ENCODE data around the gene TEKT2.

Gene TEKT2

GRCh38 chr1:36115931-36116330 is 32.0 kb downstream of the TEKT2 start:
- Histone ChIP-seq H3K9me2 (replicated peaks; ENCODE audit: insufficient read depth, low read length) (no peaks in the 10 kb centered on the region), H4K20me1 (ENCODE audit: low read depth, low read length) (no peaks in the 10 kb centered on the region), H3K79me2 (ENCODE audit: insufficient read depth, low read length) (no peaks in the 10 kb centered on the region), H3K4me2 (ENCODE audit: low read depth, low read length, poor library complexity, severe bottlenecking) (no peak overlapping the region), H3K4me3 (ENCODE audit: insufficient read depth, low read length, poor library complexity, severe bottlenecking) (no peak overlapping the region), H3K27me3 (ENCODE audit: low read length) (no peaks in the 10 kb centered on the region), H3K36me3 (ENCODE audit: low read length) (no peaks in the 10 kb centered on the region), H3F3A (ENCODE audit: insufficient read depth) (no peaks in the 10 kb centered on the region), H3K27ac (ENCODE audit: low read depth, low read length) (no peak overlapping the region), H2AFZ (ENCODE audit: low read depth, low read length, severe bottlenecking) (no peak overlapping the region), H3K9ac (ENCODE audit: low read length) (no peak overlapping the region), H3K9me3 (ENCODE audit: insufficient read depth, low read length) (no peaks in the 10 kb centered on the region)
- TF ChIP-seq, protein P1, sequence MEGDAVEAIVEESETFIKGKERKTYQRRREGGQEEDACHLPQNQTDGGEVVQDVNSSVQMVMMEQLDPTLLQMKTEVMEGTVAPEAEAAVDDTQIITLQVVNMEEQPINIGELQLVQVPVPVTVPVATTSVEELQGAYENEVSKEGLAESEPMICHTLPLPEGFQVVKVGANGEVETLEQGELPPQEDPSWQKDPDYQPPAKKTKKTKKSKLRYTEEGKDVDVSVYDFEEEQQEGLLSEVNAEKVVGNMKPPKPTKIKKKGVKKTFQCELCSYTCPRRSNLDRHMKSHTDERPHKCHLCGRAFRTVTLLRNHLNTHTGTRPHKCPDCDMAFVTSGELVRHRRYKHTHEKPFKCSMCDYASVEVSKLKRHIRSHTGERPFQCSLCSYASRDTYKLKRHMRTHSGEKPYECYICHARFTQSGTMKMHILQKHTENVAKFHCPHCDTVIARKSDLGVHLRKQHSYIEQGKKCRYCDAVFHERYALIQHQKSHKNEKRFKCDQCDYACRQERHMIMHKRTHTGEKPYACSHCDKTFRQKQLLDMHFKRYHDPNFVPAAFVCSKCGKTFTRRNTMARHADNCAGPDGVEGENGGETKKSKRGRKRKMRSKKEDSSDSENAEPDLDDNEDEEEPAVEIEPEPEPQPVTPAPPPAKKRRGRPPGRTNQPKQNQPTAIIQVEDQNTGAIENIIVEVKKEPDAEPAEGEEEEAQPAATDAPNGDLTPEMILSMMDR (IDR thresholded peaks at IDR 0.05; ENCODE audit: insufficient read depth, low read length, poor library complexity, severe bottlenecking) = no peak
- no peak for TF ChIP-seq EZH2phosphoT487 (conservative IDR thresholded peaks at IDR 0.05; ENCODE audit: low read length)

GRCh38 chr1:36116901-36117300 is 33.0 kb downstream of the TEKT2 start:
- no peak overlapping the region for H3K9ac ChIP-seq (ENCODE audit: low read length)
- H3K36me3 ChIP-seq (ENCODE audit: low read length) = no peaks in the 10 kb centered on the region
- H3K4me2 ChIP-seq (ENCODE audit: low read depth, low read length, poor library complexity, severe bottlenecking) = no peak overlapping the region

GRCh38 chr1:36118447-36119204 is 34.7 kb downstream of the TEKT2 start:
- Histone ChIP-seq H3K79me2 (ENCODE audit: insufficient read depth, low read length) (no peaks in the 10 kb centered on the region), H3K9me2 (replicated peaks; ENCODE audit: insufficient read depth, low read length) (no peaks in the 10 kb centered on the region), H3K4me2 (ENCODE audit: low read depth, low read length, poor library complexity, severe bottlenecking) (no peak overlapping the region), H3K27me3 (ENCODE audit: low read length) (no peaks in the 10 kb centered on the region), H3F3A (ENCODE audit: insufficient read depth) (no peaks in the 10 kb centered on the region), H3K4me3 (ENCODE audit: insufficient read depth, low read length, poor library complexity, severe bottlenecking) (no peak overlapping the region), H3K9me3 (ENCODE audit: insufficient read depth, low read length) (no peaks in the 10 kb centered on the region), H2AFZ (ENCODE audit: low read depth, low read length, severe bottlenecking) (no peak overlapping the region), H3K36me3 (ENCODE audit: low read length) (no peaks in the 10 kb centered on the region), H3K9ac (ENCODE audit: low read length) (no peak overlapping the region), H4K20me1 (ENCODE audit: low read depth, low read length) (no peaks in the 10 kb centered on the region), H3K27ac (ENCODE audit: low read depth, low read length) (no peak overlapping the region)
- no peak for TF ChIP-seq EZH2phosphoT487 (conservative IDR thresholded peaks at IDR 0.05; ENCODE audit: low read length)
- TF ChIP-seq, protein P1 (IDR thresholded peaks at IDR 0.05; ENCODE audit: insufficient read depth, low read length, poor library complexity, severe bottlenecking) = no peak

More at GRCh38 chr1:36116901-36117300, 33.0 kb downstream of the TEKT2 start:
- Histone ChIP-seq H3F3A (ENCODE audit: insufficient read depth) (no peaks in the 10 kb centered on the region), H2AFZ (ENCODE audit: low read depth, low read length, severe bottlenecking) (no peak overlapping the region), H3K9me3 (ENCODE audit: insufficient read depth, low read length) (no peaks in the 10 kb centered on the region), H3K79me2 (ENCODE audit: insufficient read depth, low read length) (no peaks in the 10 kb centered on the region), H3K27ac (ENCODE audit: low read depth, low read length) (no peak overlapping the region), H3K4me3 (ENCODE audit: insufficient read depth, low read length, poor library complexity, severe bottlenecking) (no peak overlapping the region), H3K27me3 (ENCODE audit: low read length) (no peaks in the 10 kb centered on the region), H4K20me1 (ENCODE audit: low read depth, low read length) (no peaks in the 10 kb centered on the region), H3K9me2 (replicated peaks; ENCODE audit: insufficient read depth, low read length) (no peaks in the 10 kb centered on the region)
- TF ChIP-seq EZH2phosphoT487 (conservative IDR thresholded peaks at IDR 0.05; ENCODE audit: low read length) = no peak
- TF ChIP-seq, protein P1 (IDR thresholded peaks at IDR 0.05; ENCODE audit: insufficient read depth, low read length, poor library complexity, severe bottlenecking) = no peak

All from SU-DHL-6 (cell line).